HG02623 (cell line): Measurements from ENCODE around the gene CYP20A1.
"Not testable (repeated sequence)": the region's sequence is repeated elsewhere in the genome, so short reads cannot be mapped to it uniquely, and the experiment has no call there.

Experiments used
- ATAC-seq: cut with Tn5 transposase; IDR thresholded peaks from one replicate; pipeline ENCODE4 v1.9.1; 2021; ENCODE audit warnings: moderate library complexity; ENCODE audit not compliant: unreplicated experiment

CYP20A1 gene

DNA sequence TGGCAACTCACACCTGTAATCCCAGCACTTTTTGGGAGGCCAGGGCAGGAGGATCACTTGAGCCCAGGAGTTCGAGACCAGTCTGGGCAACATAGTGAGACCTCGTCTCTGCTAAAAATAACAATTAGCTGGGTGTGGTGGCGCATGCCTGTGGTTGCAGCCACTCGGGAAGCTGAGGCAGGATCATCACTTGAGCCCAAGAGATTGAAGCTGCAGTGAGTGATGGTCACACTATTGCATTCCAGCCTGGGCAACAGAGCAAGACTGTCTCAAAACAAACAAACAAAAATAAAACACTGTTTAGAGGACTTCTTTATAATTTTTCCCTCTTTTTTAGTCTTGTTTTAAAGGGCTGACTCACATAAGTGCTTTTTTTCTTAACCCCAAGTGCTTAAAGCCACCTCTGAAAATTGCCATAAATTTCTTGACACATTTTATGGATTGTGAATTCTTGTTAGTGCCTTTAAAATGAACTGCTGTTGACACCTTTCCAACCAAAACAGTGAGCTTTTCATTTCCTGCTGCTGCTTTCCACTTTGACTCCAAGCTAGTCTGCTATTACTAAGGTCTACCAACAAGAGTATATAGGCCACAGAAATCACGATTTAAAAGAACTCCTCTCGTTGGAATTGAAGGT, 41.7 kb downstream of the CYP20A1 start:
- ATAC-seq = no peak

DNA sequence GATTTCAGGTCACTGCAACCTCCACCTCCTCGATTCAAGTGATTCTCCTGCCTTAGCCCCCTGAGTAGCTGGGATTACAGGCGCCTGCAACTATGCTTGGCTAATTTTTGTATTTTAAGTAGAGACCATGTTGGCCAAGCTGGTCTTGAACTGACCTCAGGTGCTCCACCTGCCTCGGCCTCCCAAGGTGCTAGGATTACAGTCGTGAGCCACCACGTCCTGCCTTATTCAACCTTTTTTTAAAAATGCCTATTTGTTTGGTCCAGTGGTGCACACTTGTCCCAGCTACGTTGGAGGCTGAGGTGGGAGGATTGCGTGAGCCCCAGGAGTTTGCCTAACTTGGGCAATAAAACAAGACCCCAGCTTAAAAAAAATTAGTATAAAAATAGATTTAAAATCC, 43.3 kb downstream of the CYP20A1 start:
- ATAC-seq = no peak

- ATAC-seq = no peak
Measured at GRCh38 chr2:203286532-203286931, 47.7 kb downstream of the CYP20A1 start.

- no peak for ATAC-seq
Measured at GRCh38 chr2:203301667-203302066, 62.8 kb downstream of the CYP20A1 start.

DNA sequence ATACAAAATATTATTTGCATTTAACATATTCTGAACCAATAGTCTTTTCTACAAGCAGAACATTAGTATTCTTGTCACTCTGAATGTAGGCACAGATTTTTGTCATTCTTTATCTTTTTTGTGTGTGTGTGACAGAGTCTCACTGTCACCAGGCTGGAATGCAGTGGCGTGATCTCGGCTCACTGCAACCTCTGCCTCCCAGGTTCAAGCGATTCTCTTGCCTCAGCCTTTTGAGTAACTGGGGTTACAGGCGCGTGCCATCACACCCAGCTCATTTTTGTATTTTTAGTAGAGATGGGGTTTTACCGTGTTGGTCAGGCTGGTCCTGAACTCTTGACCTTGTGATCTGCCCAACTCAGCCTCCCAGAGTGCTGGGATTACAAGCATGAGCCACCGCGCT, 63.8 kb downstream of the CYP20A1 start:
- not testable (repeated sequence) for ATAC-seq

GRCh38 chr2:203310688-203311436, 72.0 kb downstream of the CYP20A1 start:
- ATAC-seq = no peak

- ATAC-seq = no peak
Measured at GRCh38 chr2:203326356-203326755, 87.5 kb downstream of the CYP20A1 start.

DNA sequence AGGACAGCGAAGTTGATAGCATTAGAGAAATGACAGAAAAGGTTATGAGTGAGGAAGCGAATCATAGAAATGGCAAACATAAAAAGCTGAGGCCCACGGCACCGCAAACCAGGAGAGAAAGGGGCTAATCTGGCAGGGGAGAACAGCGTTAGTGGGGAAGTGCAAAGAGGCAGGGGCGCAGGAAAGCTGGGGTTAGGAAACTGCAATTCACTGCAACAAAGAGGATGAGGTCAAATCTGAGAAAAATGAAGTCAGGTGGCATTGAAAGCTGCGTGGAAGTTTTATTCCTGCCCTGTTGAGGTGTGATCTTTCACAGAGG, 88.7 kb downstream of the CYP20A1 start:
- no peak for ATAC-seq

GRCh38 chr2:203327901-203328759, 89.3 kb downstream of the CYP20A1 start, which contains the start of gene ABI2:
TSS of gene ABI2 (plus strand) at chr2:203328394. CDS start at chr2:203328515, 121 bp downstream.
- peak; percentile 56 for ATAC-seq

GRCh38 chr2:203328760-203329540, 90.1 kb downstream of the CYP20A1 start:
- ATAC-seq = peak; percentile 64

DNA sequence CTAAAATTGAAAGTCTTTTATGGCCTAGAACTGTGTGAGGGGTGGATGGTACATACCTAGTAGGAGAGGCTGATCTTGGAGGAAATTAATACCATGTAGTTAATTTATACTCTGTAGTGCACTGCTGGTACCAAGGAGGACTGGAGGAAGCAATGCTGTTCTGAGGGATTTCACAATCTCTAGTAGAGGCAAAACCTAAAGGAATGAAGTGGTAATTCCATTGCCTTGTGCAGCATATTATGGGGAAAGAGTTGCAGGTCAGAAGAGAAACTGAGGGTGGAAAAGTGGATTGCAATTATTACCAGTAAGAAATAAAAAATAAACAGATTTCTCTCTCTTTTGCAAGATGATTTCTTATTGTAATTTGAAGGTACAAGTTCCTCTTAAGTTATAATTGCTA, 91.6 kb downstream of the CYP20A1 start:
- ATAC-seq = no peak

DNA sequence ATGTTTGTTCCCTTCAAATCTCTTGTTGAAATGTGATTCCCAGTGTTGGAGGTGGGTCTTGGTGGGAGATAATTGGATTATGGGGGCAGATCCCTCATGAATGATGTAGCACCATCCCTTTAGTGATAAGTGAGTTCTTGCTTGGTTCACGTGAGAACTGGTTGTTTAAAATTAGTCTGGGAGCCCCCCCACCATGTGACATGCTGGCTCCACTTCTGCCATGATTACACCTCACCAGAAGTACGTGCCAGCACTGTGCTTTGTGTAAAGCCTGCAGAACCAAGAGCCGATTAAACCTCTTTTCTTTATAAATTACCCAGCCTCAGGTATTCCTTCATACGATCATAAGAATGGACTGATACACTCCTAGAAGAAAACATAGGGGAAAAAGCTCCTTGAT, 99.5 kb downstream of the CYP20A1 start:
- no peak for ATAC-seq

DNA sequence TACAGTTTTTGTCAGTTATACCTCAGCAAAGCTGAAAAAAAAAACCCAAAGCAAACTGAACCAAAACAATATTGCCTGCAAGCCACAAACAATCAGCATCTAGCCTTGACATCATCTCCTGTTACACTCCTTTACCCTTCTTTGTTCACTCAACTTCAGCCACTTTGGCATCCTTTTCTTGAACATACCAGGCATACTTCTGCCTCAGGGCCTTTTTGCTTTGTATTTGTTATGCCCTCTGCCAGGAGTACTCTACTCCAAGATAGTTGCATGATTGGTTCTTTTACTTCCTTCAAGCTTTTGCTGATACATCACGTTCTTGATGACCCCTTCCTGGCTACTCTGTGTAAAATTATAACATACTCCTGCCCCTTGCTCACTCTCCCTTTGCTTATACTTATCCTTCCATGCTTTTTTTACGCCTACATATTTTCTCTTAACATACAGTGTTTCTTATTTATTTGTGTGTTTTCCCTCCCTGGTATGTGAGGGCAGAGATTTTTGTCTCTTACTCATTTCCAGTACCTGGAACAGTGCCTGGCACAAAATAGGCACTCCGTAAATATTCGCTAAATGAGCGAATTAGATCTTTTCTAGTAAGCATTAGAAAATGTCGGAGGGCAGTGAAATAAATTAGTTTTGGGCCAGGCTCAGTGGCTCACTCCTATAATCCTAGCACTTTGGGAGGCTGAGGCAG, 102.1 kb downstream of the CYP20A1 start:
- no peak for ATAC-seq

DNA sequence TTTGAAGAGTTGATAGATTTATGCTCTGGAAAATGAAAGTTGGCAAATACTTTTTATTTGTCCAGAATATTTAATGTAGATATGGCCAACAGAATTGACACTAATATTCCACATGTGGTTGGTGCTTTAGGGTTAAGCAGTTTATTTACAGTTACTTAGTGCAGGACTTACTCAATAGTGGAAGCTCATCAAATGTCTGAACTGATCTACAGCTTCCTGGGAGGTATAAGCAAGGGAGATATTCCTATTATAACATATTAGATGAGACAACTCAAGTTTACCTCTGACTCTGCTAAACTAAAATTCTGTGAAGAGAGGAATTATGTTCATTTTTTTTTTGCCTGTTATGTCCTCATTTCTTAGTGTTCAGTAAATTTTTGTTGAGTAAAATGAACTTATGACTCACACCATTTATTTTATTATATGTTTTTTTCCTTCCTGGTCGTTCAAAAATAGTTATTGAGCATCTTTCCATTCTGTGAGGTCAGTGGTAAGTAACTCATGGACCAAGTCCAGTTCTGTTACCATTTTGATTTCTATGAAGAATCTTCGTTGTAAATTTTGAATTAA, 103.0 kb downstream of the CYP20A1 start:
- no peak for ATAC-seq

DNA sequence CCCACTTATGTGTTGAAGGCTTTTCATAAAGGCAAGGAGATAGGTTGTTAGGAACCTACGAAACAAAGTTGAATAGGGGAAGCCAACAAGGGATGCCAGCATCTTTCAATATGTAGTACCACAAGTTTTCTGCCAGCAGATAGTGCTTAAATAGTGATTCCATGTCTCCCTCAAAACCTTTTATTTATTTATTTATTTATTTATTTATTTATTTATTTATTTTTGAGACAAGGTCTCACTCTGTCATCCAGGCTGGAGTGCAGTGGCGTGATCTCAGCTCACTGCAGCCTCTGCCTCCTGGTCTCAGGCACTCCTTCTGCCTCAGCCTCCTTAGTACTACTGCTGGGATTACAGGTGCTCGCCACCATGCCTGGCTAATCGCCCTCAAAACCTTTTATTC, 103.6 kb downstream of the CYP20A1 start:
- not testable (repeated sequence) for ATAC-seq

DNA sequence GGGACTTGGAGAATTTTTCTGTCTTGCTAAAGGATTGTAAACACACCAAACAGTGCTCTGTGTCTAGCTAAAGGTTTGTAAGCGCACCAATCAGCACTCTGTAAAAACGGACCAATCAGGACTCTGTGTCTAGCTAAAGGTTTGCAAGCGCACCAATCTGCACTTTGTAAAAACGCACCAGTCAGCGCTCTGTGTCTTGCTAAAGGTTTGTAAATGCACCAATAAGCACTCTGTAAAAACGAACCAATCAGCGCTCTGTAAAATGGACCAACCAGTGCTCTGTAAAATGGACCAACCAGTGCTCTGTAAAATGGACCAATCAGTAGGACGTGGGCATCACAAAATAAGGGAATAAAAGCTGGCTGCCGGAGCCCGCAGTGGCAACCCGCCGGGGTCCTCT, 105.8 kb downstream of the CYP20A1 start:
- no peak for ATAC-seq

DNA sequence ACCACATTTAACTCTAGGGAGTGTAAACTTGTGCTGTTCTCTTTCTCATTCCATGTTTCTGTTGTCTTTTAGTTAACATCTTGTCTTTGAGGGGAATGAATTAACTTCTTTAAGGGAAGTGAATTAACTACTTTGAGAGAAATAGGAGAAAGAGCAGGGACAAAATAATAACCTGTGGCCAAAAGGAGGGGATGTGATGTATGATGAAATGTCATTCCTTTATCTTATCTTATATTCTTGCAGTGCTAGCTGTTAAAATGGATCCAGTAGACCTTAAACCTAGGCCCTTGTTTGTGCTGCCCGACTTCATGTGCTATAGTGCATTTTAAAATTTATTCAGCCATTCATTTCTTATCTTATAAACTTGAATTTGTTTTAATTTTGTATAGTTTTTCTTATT, 107.8 kb downstream of the CYP20A1 start:
- no peak for ATAC-seq

DNA sequence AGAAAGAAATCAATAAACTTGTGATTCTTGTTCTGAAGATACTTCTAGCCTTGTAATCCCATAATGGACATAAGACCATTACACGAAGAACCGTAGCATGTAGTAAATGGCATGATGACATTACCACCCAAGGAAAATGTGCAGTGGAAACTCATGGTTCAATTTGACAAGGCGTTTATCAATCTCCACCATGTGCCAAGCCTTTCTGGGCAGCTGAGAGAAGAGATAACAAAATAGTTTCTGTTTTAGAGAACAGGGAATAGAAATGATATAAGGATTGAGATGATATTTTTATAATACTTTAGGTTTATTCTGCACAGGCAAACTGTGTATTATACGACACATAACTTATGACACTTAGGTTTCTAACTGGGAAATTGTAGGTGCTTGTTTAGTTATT, 108.6 kb downstream of the CYP20A1 start:
- ATAC-seq = no peak

GRCh38 chr2:203352604-203353255, 113.9 kb downstream of the CYP20A1 start:
- ATAC-seq = no peak

DNA sequence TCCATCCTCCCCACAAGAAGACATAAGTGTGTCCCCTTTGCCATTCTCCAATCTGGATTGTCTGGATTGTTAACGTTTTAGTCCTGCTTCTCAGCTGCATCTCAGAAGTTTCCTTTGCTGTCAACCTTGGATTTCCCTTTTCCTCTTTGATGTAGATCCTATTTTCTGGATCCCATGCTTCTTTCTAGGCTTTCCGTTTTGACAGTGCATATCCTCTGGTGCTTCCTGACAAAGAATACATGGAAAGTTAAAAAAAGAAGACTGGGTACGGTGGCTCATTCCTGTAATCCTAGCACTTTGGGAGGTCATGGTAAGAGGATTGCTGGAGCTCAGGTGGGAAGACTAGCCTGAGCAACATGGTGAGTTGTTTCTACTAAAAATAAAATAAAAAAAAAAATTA, 116.1 kb downstream of the CYP20A1 start:
- ATAC-seq = no peak
